Measurements from ENCODE around the gene SETD6.

The SETD6 gene

GRCh38 chr16:58508671-58509251 is 6.6 kb upstream of the SETD6 start:
- no peak for DNase-seq

- DNase-seq = no peak
These were observed 5.8 kb upstream of the SETD6 start for GRCh38 chr16:58509256-58510096.

GRCh38 chr16:58510097-58510775 is 5.1 kb upstream of the SETD6 start:
- DNase-seq = no peak

- no peak for DNase-seq
These were observed 4.3 kb upstream of the SETD6 start for GRCh38 chr16:58510776-58511628.

- peak; percentile 84 for DNase-seq
These were observed 3.1 kb upstream of the SETD6 start for GRCh38 chr16:58511933-58512815.

- DNase-seq = no peak
These were observed 1.4 kb upstream of the SETD6 start for GRCh38 chr16:58513874-58514273.

GRCh38 chr16:58515871-58516767 is 802 bp downstream of the SETD6 start:
- DNase-seq = no peak

GRCh38 chr16:58516768-58517107 is 1.4 kb downstream of the SETD6 start:
- no peak for DNase-seq

GRCh38 chr16:58518083-58518979 is 3.0 kb downstream of the SETD6 start:
- DNase-seq = no peak

GRCh38 chr16:58518980-58519368 is 3.7 kb downstream of the SETD6 start:
- DNase-seq = no peak

GRCh38 chr16:58519707-58520106 is 4.4 kb downstream of the SETD6 start:
- DNase-seq = no peak

- DNase-seq = no peak
These were observed 14.9 kb downstream of the SETD6 start for GRCh38 chr16:58530179-58530578.

GRCh38 chr16:58532414-58532813 is 17.1 kb downstream of the SETD6 start:
- no peak for DNase-seq

GRCh38 chr16:58533751-58534470 is 18.6 kb downstream of the SETD6 start:
- no peak for DNase-seq

GRCh38 chr16:58535100-58535499 is 19.8 kb downstream of the SETD6 start:
- no peak for DNase-seq

GRCh38 chr16:58536278-58536677 is 21.0 kb downstream of the SETD6 start:
- DNase-seq = no peak

GRCh38 chr16:58537124-58537906 is 22.0 kb downstream of the SETD6 start:
- no peak for DNase-seq

- no peak for DNase-seq
These were observed 26.4 kb downstream of the SETD6 start for GRCh38 chr16:58541711-58542110.
